GM21526 (cell line): Measurements from ENCODE around the gene RAB1A.
"Not testable (repeated sequence)": the region's sequence is repeated elsewhere in the genome, so short reads cannot be mapped to it uniquely, and the experiment has no call there.

ENCODE experiments used
- ATAC-seq: cut with Tn5 transposase; IDR thresholded peaks from one replicate; pipeline ENCODE4 v1.9.1; 2021; ENCODE audit warnings: moderate library complexity; ENCODE audit not compliant: unreplicated experiment, low FRiP score

The RAB1A gene

DNA sequence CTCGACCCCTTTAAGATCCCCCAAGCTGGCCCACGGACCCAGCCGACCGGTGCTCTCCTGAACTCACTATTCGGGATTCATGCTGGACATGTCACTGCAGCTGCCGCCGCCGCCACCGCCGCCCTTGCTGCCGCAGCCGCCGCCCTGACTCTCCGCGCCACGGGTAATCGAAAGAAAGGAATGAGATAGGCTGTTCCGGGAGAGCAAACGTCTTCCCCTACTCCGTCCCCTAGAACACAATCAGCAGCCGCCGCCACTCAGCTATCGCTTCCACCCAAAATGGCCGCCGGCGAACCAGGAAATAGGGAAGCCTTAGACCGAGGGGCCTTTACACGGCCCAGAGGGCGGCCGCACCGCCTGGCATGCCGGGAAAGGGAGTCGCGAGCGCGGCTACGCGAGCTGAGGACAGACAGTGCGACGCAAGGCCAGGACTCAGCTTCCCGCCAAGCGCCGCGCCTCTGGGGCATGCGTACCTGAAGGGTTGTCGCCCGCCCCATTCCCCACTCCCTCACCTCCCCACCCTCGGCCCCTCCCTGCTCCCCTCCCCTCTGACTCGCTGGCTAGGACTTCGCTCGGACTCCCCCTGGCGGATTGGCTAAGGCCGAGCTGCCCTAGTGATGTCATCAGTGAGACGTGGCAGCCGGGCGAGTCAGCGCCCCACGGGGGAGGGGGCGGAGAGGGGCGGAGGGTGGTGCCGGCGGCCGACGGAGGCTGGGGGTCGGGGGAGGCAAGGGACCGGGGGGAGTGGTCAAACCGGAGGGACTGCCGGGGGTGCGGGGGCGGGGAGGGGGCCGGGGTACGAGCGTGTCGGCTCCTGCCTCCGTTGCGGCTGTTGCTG lies at the start of gene RAB1A:
Gene RAB1A, minus strand, starts transcription at position 281 of the 838 bp plus-strand sequence. Its CDS starts 191 bp downstream, at position 90.
- ATAC-seq: peak; percentile 95

DNA sequence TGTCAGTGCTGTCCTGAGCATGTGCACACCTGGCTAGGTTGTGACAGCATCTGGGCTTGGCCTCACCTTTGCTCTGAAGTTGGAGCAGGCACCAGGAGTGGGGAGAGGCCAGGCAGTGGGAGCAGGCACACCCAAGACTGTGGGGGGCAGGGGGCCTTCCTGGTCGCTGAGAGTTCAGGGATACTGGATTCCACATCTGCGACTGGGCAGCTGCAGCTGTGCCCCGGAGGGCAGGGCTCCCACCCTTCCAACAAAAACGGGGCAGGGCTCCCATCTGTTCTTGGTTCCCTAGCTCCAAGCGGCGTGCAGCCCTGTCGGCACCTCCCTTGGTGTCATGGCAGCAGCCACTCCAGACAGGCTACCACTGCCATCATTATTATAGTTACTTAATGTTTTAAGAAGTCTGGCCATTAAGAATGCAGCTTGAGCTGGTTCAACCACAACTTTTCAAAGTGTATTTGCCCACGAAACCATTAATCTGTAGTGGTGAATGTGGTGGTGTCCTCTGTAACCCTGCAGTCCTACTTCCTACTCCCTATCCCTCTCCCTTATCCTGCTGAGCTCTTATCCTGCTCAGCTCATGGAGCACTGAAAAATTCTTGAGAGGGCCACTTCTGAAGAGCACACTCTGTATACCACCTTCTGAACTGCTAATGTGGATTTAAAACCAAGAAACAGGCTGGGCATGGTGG lies 48.0 kb upstream of the RAB1A start:
- no peak for ATAC-seq

DNA sequence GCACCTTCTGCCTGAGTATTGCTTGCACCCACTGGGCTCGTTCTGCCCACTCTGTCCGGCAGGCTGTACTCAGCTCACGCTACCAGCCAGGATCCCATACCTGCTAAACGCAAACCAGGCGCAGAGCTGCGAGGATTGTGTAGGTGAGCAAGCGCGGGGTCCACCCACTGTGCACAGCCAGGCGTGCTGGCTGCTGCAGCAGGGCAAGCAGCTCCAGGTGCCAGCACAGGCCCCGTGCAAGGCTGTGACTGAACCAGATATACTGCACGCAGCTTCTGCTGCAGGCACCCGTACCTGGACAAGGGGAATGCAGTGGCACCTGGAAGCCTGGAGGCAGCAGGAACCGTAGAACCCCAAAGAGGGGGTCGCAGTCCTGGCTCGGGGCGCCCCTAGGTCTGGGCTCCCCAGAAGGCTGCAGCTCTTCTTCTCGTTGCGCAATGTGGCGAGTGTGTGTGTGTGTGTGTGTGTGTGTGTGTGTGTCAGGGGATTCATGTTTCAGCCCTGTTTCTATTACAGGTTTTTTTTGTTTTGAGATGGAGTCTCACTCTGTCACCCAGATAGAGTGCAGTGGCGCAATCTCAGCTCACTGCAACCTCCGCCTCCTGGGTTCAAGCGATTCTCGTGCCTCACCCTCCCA lies 46.1 kb upstream of the RAB1A start:
- no peak for ATAC-seq

DNA sequence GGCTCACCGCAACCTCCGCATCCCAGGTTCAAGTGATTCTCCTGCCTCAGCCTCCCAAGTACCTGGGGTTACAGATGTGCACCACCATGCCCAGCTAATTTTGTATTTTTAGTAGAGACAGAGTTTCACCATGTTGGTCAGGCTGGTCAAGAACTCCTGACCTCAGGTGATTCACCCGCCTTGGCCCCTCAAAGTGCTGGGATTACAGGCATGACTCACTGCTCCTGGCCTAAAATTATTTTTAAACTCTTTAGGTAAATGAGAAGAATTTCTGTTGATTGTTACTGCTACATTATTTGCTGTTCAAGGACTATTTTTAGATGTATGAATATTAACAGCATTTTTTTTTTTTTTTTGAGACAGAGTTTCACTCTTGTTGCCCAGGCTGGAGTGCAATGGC lies 44.1 kb upstream of the RAB1A start:
- ATAC-seq: not testable (repeated sequence)

DNA sequence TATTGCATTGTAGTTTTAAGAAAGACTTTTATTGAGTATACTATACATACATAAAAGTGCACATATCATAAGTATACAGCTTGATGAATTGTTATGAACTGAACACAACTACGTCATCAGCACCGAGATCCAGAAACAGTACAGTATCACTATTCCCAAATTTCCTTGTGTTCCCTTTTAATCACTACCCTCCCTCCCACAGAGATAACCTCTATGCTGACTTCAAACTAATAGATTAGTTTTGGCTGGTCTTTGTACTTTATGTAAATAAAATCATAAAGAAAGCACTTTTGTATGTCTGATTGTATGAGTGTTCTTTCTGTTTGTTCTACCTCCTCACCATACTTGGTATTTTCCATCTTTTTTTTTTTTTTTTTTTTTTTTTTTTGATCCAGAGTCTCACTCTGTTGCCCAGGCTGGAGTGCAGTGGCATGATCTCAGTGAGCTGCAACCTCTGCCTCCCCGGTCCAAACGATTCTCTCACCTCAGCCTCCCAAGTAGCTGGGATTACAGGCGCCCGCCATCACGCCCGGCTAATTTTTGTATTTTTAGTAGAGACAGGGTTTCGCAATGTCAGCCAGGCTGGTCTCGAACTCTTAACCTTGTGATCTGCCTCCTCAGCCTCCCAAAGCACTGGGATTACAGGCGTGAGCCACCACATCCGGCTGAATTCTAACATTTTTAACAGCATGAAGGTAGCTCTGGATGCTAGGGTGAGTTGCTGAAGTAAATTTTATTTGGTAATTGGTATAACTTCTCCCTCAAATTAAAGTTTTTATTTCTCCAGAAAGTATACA lies 43.3 kb upstream of the RAB1A start:
- ATAC-seq: no peak

DNA sequence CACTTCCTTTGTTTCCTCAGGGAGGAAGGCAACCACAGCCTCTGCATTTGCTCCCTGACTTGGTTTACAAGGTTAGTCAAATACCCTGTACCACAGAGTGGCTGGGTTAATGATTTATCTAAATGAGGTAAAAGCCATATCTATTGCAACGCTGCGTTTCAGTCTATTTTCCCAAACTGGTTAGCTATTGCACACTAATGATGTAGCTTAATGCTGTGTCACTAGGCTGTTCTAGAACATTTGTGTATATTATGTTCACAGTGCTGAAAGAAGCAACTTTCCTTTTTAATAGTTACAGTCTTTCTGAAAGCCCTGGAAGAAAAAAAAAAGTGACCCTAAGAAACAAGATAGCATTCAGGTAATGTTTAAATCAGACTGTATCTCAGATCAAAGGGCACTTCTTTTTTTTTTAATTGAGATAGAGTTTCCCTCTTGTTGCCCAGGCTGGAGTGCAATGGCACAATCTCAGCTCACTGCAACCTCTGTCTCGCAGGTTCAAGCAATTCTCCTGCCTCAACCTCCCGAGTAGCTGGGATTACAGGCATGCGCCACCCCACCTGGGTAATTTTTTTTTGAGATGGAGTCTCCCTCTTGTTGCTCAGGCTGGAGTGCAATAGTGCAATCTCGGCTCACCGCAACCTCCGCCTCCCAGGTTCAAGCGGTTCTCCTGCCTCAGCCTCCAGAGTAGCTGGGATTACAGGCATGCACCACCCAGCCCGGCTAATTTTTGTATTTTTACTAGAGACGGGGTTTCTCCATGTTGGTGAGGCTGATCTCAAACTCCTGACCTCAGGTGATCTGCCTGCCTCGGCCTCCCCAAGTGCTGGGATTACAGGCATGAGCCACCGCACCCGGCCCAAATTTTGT lies 40.9 kb upstream of the RAB1A start:
- not testable (repeated sequence) for ATAC-seq

DNA sequence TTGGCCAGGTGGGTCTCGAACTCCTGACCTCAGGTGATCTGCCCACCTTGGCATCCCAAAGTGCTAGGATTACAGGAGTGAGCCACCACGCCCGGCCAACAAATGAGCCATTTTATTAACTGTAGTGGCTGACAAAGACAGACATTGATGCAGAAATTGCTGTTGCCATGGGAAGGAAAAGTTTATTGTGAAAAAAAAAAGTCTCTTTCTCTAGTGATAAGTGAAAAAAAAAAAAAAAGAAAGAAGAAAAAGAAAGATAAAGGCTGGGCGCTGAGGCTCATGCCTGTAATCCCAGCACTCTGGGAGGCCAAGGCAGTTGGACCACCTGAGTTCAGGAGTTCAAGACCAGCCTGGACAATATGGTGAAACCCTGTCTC lies 39.8 kb upstream of the RAB1A start:
- ATAC-seq: no peak

DNA sequence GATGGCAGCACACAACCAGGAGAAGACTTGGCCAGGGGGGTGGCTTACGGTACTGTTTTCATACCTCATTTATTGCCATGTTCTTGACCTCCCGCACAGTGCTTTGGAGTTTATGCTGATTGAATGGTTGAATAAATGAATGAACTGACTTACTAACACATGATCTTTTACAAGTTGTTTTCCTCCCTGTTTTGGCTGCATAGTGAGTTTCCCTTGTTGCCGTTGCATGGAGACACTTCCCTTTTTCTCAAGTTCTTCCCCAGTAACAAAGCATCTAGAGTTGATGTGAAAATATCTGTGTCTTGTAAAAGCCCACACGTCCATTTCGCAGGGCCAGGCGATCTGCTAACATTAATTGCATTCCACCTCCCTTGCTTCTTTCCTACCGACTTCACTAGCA lies 35.7 kb upstream of the RAB1A start:
- ATAC-seq: no peak

DNA sequence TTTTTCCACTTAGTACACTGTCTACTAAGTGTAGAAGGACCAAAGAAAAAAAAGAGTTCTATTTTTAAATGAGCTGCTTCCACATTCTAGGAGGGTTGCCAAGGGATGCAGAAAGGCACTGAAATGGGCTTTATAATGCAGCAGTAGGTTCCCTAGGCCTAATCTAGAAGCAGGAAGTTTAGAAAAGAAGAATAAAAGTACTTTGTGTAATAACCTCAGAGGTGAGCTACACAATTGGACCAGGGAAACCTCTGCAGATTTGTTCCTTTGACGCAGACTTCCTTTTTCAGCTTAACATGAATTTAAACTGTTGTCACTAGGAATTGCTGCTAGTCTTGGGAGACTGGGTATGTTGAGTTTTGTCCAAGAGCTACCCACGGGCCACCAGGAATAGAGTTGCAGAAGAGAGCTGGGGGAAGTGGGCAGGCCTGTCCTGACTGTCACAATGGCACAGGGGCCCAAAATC lies 34.6 kb upstream of the RAB1A start:
- ATAC-seq: no peak

DNA sequence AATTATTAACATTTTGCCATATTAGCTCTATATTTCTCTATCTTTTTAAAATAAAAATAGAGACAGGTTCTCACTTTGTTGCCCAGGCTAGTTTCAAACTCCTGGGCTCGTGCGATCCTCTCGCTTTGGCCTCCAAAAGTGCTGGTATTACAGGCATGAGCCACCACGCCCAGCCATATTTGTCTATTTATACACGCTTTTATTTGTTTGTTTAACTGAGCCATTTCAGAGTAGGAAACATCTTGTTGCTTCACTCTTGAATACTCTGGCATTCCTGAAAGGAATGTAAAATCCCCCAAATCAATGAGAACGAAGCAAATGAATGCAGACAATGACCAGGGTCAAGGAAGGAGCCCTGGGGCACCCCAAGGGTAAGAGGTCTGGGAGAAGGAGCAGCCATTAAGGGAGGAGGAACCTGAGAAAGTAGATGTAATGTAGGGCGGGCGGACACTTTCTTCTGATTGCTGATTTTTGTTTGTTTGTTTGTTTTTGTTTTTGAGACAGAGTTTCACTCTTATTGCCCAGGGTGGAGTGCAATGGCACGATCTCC lies 31.7 kb upstream of the RAB1A start:
- ATAC-seq: no peak

DNA sequence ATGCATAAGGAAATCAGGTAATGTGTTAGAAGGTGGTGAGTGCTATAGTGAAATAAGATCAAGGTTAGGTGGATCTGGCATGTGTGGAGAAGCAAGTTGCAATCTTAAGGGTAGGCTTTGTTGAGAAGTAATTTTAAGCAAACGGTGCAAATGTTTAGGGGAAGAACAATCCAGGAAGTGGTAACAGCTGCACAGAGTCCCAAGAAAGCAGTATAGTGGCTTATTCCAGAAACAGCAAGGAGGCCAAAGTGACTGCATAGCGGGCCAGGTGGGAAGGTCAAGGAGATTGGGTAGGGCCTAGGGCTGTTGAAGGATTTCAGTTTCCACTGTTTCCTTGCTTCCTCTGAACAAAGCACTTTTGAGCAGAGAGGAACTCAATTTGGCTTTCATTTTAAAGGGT lies 30.0 kb upstream of the RAB1A start:
- no peak for ATAC-seq

DNA sequence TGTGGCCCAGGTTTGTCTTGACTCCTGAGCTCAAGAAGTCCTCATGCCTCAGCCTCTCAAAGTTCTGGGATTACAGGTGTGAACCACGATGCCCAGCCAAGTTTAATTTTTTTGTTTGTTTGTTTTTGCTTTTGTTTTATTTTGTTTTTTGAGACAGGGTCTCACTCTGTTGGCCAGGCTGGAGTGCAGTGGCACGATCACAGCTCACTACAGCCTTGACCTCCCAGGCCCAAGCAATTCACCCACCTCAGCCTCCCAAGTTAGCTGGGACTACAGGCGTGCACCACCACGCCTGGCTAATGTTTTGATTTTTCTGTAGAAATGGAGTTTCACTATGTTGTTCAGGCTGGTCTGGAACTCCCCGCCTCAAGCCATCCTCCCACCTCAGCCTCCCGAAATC lies 29.4 kb upstream of the RAB1A start:
- no peak for ATAC-seq

DNA sequence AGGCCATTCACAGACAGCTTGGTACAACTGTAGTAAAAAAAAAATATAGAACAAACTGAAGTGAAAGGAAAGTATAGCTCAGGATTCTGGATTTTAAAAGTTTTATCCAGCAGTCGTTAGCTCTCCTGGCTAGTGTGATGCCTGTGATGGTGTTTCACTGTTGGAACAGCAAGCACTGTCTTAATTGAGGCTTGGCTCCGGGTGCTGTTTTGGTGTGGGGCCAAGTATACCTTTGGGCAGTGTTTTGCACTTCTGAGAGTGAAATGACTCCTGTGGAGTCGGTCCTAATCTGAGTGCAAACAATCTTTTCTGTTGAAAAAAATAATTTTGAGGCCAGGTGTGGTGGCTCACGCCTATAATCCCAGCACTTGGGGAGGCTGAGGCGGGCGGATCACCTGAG lies 28.7 kb upstream of the RAB1A start:
- no peak for ATAC-seq

DNA sequence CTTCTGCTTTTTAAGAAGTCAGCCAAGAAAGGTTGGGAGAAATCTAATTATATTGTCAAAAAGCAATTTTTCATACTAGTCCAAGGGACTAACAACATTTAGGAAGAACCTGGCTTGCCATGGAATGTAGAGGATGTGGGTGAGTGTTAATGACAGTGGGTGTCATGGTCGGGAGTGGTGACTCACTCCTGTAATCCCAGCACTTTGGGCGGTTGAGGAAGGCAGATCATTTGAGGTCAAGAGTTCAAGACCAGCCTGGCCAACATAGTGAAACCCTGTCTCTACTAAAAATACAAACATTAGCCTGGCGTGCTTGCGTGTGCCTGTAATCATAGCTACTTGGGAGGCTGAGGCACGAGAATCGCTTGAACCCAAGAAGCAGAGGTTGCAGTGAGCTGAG lies 27.9 kb upstream of the RAB1A start:
- not testable (repeated sequence) for ATAC-seq

DNA sequence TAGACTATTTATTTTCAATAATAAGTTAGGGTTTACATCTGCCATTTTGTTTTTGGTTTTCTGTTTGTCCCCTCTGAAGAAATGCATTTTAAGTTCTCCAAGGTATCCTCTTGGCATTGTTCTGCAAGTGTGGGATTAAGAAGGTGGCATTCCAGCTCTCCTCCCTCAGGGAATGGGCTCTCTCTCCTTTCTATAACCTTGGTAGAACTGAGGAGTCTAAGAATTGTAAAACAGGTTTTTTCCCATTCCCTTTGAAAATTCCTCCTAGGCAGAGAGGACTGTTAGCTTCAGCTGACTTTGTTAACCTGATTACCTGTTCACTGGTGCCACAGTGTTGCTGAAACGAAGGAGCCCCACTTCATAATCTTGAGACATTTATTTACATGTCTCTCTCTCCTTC lies 26.1 kb upstream of the RAB1A start:
- no peak for ATAC-seq

DNA sequence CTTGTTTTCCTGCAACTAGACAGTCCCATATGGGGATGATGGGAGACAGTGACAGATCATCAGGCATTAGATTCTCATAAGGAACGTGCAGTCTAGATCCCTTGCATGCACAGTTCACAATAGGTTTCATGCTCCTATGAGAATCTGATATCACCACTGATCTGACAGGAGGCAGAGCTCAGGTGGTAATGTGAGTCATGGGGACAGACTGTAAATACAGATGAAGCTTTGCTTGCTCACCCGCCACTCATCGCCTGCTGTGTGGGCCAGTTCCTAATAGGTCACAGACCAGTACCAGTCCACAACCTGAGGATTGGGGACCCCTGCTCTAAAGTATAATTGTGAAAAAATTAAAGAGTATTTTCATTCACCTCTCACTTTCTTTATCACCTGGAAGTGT lies 23.6 kb upstream of the RAB1A start:
- ATAC-seq: no peak

DNA sequence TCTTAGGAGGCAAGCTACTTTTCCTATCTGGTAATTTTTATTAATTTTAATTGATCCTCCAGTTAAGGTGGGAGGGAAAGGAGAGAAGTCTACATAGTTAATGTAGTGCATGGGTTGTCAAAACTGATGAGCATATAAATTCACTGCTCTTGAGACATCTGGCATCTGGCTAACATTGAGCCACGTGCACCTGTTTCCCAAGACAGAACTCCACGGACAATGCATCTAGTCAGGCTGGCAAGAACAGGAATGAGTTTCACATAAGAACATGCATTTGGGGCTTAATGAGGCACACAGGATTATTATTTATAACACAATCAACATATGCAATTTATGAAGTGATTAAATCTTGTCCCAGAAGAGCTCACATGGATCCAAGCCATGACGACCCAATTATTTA lies 16.2 kb upstream of the RAB1A start:
- ATAC-seq: no peak

DNA sequence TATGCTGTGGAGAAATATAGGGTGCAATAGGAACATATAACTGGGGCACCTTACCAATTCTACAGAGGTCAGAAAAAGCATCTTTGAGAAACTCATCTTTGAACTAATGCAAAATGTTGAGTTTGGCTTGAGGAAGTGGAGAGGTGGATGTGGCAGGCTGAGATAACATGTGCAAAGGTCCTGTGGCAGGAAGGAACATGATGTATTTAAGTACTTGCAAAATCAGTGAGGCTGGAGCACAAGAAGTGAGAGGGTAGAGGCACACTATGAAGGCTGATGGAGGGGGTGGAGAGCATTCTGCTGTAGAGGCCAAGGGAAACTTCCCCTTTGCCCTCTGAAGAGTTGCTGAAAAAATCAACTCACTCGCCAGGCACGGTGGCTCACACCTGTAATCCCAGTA lies 14.7 kb upstream of the RAB1A start:
- no peak for ATAC-seq

DNA sequence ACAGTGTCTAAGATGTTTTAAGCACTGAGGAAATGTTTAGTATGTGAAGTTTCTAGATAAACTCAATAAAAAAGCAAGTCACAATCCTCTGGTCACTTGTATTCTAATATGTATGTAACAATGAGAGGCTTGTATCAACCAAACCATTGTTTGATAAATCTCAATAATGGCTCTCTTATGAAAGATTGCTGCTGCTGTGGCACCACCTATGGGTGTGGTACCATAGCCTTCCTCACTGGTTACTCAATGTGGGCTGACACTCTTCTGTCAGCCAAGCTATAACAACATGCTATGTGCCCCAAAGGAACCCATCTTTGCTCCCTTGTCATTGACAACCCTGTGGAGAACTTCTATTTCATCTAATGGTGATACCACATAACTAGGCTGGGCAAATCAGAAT lies 12.6 kb upstream of the RAB1A start:
- no peak for ATAC-seq
